GM12878 (cell line): ENCODE results near the gene SLC6A16. TPM values are rescaled to one million over a fixed set of nuclear protein-coding genes. Genes with fewer than 3 reads are reported as not detected.
A peak's percentile ranks its signal among the peaks of the same experiment; 100 is the strongest.

Experiments used
- ATAC-seq: fragments of 200-7000 bp; cut with Tn5 transposase; 3 replicates; pipeline ENCODE4 v1.9.1; 2020; ENCODE audit warnings: mild to moderate bottlenecking, moderate library complexity
- BruUV-seq: library from RNA; stranded (reverse); fragments of 400-500 nt; replicated peaks from 2 replicates; lab custom pipeline; 2021; lab: Mats Ljungman, UMichigan
- CTCF ChIA-PET: fragments of 300-600 bp; sonication (Branson Sonifier 250); formaldehyde crosslinking; extraction: SDS; loops from one replicate; lab custom pipeline; 2021; ENCODE audit warnings: inconsistent platforms; lab: Yijun Ruan, JAX
- POLR2A ChIA-PET: fragments of 350-600 bp; formaldehyde crosslinking; extraction: SDS; loops from one replicate; lab custom pipeline; 2021; ENCODE audit warnings: inconsistent platforms; lab: Charles Lee
- RAD21 ChIA-PET: fragments of 300-600 bp; sonication (Branson Sonifier 250); formaldehyde crosslinking; loops from one replicate; lab custom pipeline; 2023; ENCODE audit warnings: antibody characterized with exemption; ENCODE audit not compliant: unreplicated experiment; lab: Charles Lee
- SMC1A ChIA-PET: fragments of 300-600 bp; sonication (Branson Sonifier 250); formaldehyde crosslinking; loops from one replicate; lab custom pipeline; 2023; ENCODE audit not compliant: unreplicated experiment, uncharacterized antibody; lab: Charles Lee
- DNase-seq: peaks from one replicate; pipeline ENCODE4 v3.0.0-alpha.2; 2011; ENCODE audit warnings: low read depth, low spot score
- FAIRE-seq: peaks from 3 replicates; lab custom pipeline; 2011; peaks lifted over from hg19 to GRCh38; lab: Jason Lieb, UNC
- H2AFZ ChIP-seq: 2 replicates; pipeline ENCODE4 v1.6.0; 2011; ENCODE audit warnings: low read depth, low read length, control low read depth; ENCODE audit not compliant: control insufficient read depth
- H3K27ac ChIP-seq: 2 replicates; pipeline ENCODE4 v1.5.1; 2011; ENCODE audit warnings: control low read depth; ENCODE audit not compliant: control insufficient read depth, insufficient read depth
- H3K27me3 ChIP-seq, 2 experiments: replicated peaks in 1 of 2; 2 replicates each; pipeline versions ENCODE4 v1.6.0 to v1.6.1; 2011; ENCODE audit warnings: low read length in 1 of 2; ENCODE audit not compliant: control insufficient read depth in 2 of 2, insufficient read depth in 2 of 2
- H3K36me3 ChIP-seq, 2 experiments: 2 replicates each; pipeline ENCODE4 v1.5.1; 2011; ENCODE audit warnings: low read length in 1 of 2; ENCODE audit not compliant: control insufficient read depth in 2 of 2, insufficient read depth in 2 of 2
- H3K4me1 ChIP-seq: 2 replicates; pipeline ENCODE4 v1.6.1; 2011; ENCODE audit warnings: mild to moderate bottlenecking, low read length, moderate library complexity, mixed read lengths; ENCODE audit not compliant: control insufficient read depth, insufficient read depth
- H3K4me2 ChIP-seq: 2 replicates; pipeline ENCODE4 v1.6.0; 2011; ENCODE audit warnings: control low read depth; ENCODE audit not compliant: control insufficient read depth, insufficient read depth
- H3K4me3 ChIP-seq: fragments of 200-600 bp; sonication (generic); 2 replicates; pipeline ENCODE4 v1.5.1; 2016
- H3K79me2 ChIP-seq: 2 replicates; pipeline ENCODE4 v1.6.0; 2011; ENCODE audit warnings: low read length; ENCODE audit not compliant: control insufficient read depth, insufficient read depth
- H3K9ac ChIP-seq: 2 replicates; pipeline ENCODE4 v1.8.0; 2011; ENCODE audit warnings: low read length, control low read depth, mixed read lengths; ENCODE audit not compliant: control insufficient read depth, insufficient read depth
- H3K9me3 ChIP-seq: replicated peaks from 3 replicates; pipeline ENCODE4 v1.5.1; 2011; ENCODE audit warnings: mild to moderate bottlenecking, low read length; ENCODE audit not compliant: control insufficient read depth, insufficient read depth
- H4K20me1 ChIP-seq: 2 replicates; pipeline ENCODE4 v1.6.0; 2011; ENCODE audit not compliant: control insufficient read depth, insufficient read depth
- CEBPB ChIP-seq, 2 experiments: fragments of 150-350 bp in 1 of 2; IDR thresholded peaks; 2 replicates each; pipeline ENCODE4 v1.6.1; 2012 to 2014; ENCODE audit warnings: low read depth in 2 of 2, low read length in 2 of 2, borderline replicate concordance in 1 of 2, inconsistent platforms in 1 of 2
- DPF2 ChIP-seq: fragments of 450-650 bp; IDR thresholded peaks from 2 replicates; pipeline ENCODE4 v1.6.1; 2017; ENCODE audit warnings: mild to moderate bottlenecking
- EED ChIP-seq: sonication (generic); IDR thresholded peaks from 2 replicates; pipeline ENCODE4 v1.6.1; 2016; ENCODE audit warnings: antibody characterized with exemption, low read depth
- ETV6 ChIP-seq, 2 experiments: fragments of 450-650 bp in 1 of 2; IDR thresholded peaks in 1 of 2; conservative IDR thresholded peaks in 1 of 2; 2 replicates each; pipeline ENCODE4 v1.6.1; 2014; ENCODE audit warnings: antibody characterized with exemption in 1 of 2, borderline replicate concordance in 1 of 2, low read depth in 1 of 2, mild to moderate bottlenecking in 1 of 2, moderate library complexity in 1 of 2
- EZH2 ChIP-seq: IDR thresholded peaks from 2 replicates; pipeline ENCODE4 v1.6.1; 2012; ENCODE audit warnings: low read depth, mild to moderate bottlenecking, control low read depth, inconsistent platforms, low read length, borderline replicate concordance; ENCODE audit not compliant: control insufficient read depth
- MEF2A ChIP-seq: IDR thresholded peaks from 2 replicates; pipeline ENCODE4 v1.6.1; 2011; ENCODE audit warnings: low read depth, mild to moderate bottlenecking, low read length, moderate library complexity; ENCODE audit not compliant: insufficient read depth
- NRF1 ChIP-seq: conservative IDR thresholded peaks from 2 replicates; pipeline ENCODE4 v1.6.1; 2011; ENCODE audit warnings: mild to moderate bottlenecking, low read depth, low read length, improper control_type of control experiment
- RCOR1 ChIP-seq: conservative IDR thresholded peaks from 2 replicates; pipeline ENCODE4 v1.6.1; 2012; ENCODE audit warnings: low read depth, low read length, improper control_type of control experiment
- RUNX3 ChIP-seq: IDR thresholded peaks from 2 replicates; pipeline ENCODE4 v1.6.1; 2012; ENCODE audit warnings: low read length, inconsistent platforms
- ZNF207 ChIP-seq: fragments of 450-650 bp; IDR thresholded peaks from 2 replicates; pipeline ENCODE4 v1.6.1; 2014; ENCODE audit warnings: antibody characterized with exemption, mild to moderate bottlenecking, borderline replicate concordance
- ZNF24 ChIP-seq: fragments of 450-650 bp; IDR thresholded peaks from 2 replicates; pipeline ENCODE4 v1.6.1; 2017; ENCODE audit warnings: antibody characterized with exemption, mild to moderate bottlenecking
- WGBS: methylation state at CpG from one replicate; pipeline ENCODE4 v1.1.6; 2016; ENCODE audit warnings: low lambda C conversion rate; ENCODE audit not compliant: insufficient replicate concordance, insufficient coverage; ENCODE audit errors: missing lambda C conversion rate; 5-methylcytosine and 5-hydroxymethylcytosine counted together
- in situ Hi-C: fragments of 300-500 bp; cut with MboI; formaldehyde crosslinking; loops from 9 replicates; pipeline ENCODE4 v1.14.3; 2018; ENCODE audit warnings: mixed read lengths
- intact Hi-C: fragments of 100-400 bp; cut with micrococcal nuclease; formaldehyde crosslinking; loops from one replicate; pipeline ENCODE4 v1.14.2; 2022; ENCODE audit not compliant: unreplicated experiment
- polyA plus RNA-seq, 11 experiments: library from polyadenylated mRNA; depleted of rRNA in 4 of 11; unstranded in 6 of 11; stranded (reverse) in 5 of 11; fragments of >200 nt; fragmentation: Nextera tagmentation in 4 of 11; fragmentation: Illumina TruSeq in 1 of 11; extraction: Ambion mirVana in 4 of 11; extraction: Trizol in 1 of 11; gene quantifications; 1 replicate in 1 of 11; 2 replicates in 10 of 11; pipeline versions ENCODE4 v1.2.1 to v1.2.3, GENCODE V29; 2011 to 2016; ENCODE audit warnings: inconsistent platforms in 2 of 11, missing spikeins in 2 of 11, low read depth in 1 of 11
- total RNA-seq, 4 experiments: library from RNA; depleted of rRNA in 3 of 4; stranded (reverse); fragments of >200 nt in 3 of 4; fragmentation: Illumina TruSeq in 1 of 4; extraction: Trizol in 1 of 4; gene quantifications; 2 replicates each; pipeline versions ENCODE4 v1.2.1 to v1.2.3, GENCODE V29; 2013 to 2021
- TF ChIP-seq, protein P1 (sequence below): fragments of 150-350 bp; IDR thresholded peaks from 2 replicates; pipeline ENCODE4 v1.6.1; 2016; ENCODE audit warnings: low read depth, low read length
- TF ChIP-seq, protein P2 (sequence below): fragments of 450-650 bp; IDR thresholded peaks from 2 replicates; pipeline ENCODE4 v1.6.1; 2017; ENCODE audit warnings: low read depth, mild to moderate bottlenecking, moderate library complexity
- TF ChIP-seq, protein P3 (sequence below): fragments of 450-650 bp; IDR thresholded peaks from 2 replicates; pipeline ENCODE4 v1.6.1; 2017; ENCODE audit warnings: mild to moderate bottlenecking, low read depth, inconsistent platforms; ENCODE audit not compliant: poor library complexity, severe bottlenecking

SLC6A16 gene
- total and polyA plus RNA-seq, 10 of the 15 experiments (the other 5 are each of a cell fraction or from before 2014, with no cell fraction given): 0.23 to 3.2 (median 0.54) TPM

DNA sequence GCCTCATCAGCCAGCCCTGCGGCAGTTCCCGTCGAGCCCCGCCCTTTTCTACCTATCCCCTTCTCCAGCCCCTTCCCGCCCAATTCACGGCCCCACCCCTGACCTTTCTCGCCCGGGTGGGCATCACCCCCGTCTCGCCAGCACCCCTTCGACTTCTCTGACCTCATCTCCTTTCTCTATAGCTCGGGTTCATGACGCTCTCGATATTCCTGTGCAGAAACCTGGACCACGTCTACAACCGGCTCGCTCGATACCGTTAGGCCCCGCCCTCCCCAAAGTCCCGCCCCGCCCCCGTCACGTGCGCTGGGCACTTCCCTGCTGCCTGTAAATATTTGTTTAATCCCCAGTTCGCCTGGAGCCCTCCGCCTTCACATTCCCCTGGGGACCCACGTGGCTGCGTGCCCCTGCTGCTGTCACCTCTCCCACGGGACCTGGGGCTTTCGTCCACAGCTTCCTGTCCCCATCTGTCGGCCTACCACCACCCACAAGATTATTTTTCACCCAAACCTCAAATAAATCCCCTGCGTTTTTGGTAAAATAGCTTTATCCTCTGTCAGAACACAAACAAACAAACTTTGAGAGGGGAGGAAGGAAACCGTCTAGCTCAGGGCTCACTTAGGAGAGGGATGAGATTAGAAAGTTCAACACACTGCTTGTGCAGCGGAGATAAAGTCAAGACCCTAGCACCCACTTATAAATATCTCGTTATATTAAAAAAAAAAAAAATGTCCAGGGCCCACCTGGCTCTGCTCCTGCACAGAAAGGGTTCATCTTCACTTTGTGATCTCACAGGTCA lies 15.3 kb upstream of the SLC6A16 start:
- in situ Hi-C loops: no loop called here
- H3K9ac ChIP-seq: no peak overlapping the region
- TF ChIP-seq, protein P1, sequence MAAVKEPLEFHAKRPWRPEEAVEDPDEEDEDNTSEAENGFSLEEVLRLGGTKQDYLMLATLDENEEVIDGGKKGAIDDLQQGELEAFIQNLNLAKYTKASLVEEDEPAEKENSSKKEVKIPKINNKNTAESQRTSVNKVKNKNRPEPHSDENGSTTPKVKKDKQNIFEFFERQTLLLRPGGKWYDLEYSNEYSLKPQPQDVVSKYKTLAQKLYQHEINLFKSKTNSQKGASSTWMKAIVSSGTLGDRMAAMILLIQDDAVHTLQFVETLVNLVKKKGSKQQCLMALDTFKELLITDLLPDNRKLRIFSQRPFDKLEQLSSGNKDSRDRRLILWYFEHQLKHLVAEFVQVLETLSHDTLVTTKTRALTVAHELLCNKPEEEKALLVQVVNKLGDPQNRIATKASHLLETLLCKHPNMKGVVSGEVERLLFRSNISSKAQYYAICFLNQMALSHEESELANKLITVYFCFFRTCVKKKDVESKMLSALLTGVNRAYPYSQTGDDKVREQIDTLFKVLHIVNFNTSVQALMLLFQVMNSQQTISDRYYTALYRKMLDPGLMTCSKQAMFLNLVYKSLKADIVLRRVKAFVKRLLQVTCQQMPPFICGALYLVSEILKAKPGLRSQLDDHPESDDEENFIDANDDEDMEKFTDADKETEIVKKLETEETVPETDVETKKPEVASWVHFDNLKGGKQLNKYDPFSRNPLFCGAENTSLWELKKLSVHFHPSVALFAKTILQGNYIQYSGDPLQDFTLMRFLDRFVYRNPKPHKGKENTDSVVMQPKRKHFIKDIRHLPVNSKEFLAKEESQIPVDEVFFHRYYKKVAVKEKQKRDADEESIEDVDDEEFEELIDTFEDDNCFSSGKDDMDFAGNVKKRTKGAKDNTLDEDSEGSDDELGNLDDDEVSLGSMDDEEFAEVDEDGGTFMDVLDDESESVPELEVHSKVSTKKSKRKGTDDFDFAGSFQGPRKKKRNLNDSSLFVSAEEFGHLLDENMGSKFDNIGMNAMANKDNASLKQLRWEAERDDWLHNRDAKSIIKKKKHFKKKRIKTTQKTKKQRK: no peak
- TF ChIP-seq RUNX3: peak; percentile 98
- TF ChIP-seq ETV6 (conservative IDR thresholded peaks at IDR 0.05 in 1 of 2, IDR thresholded peaks at IDR 0.05 in 1 of 2; ENCODE audit: borderline replicate concordance in 1 of 2, low read depth in 1 of 2): 0 out of 4 replicates have a peak, but pooled peaks of 1 of the 2 experiments have one; percentile 56
- TF ChIP-seq NRF1: no peak
- TF ChIP-seq ZNF24: no peak
- TF ChIP-seq, protein P2, sequence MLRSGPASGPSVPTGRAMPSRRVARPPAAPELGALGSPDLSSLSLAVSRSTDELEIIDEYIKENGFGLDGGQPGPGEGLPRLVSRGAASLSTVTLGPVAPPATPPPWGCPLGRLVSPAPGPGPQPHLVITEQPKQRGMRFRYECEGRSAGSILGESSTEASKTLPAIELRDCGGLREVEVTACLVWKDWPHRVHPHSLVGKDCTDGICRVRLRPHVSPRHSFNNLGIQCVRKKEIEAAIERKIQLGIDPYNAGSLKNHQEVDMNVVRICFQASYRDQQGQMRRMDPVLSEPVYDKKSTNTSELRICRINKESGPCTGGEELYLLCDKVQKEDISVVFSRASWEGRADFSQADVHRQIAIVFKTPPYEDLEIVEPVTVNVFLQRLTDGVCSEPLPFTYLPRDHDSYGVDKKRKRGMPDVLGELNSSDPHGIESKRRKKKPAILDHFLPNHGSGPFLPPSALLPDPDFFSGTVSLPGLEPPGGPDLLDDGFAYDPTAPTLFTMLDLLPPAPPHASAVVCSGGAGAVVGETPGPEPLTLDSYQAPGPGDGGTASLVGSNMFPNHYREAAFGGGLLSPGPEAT: peak; percentile 95
- TF ChIP-seq MEF2A: peak; percentile 76
- TF ChIP-seq, protein P3, sequence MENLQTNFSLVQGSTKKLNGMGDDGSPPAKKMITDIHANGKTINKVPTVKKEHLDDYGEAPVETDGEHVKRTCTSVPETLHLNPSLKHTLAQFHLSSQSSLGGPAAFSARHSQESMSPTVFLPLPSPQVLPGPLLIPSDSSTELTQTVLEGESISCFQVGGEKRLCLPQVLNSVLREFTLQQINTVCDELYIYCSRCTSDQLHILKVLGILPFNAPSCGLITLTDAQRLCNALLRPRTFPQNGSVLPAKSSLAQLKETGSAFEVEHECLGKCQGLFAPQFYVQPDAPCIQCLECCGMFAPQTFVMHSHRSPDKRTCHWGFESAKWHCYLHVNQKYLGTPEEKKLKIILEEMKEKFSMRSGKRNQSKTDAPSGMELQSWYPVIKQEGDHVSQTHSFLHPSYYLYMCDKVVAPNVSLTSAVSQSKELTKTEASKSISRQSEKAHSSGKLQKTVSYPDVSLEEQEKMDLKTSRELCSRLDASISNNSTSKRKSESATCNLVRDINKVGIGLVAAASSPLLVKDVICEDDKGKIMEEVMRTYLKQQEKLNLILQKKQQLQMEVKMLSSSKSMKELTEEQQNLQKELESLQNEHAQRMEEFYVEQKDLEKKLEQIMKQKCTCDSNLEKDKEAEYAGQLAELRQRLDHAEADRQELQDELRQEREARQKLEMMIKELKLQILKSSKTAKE: peak; percentile 93
- no peak for TF ChIP-seq EZH2
- TF ChIP-seq EED: peak; percentile 82
- peak; percentile 91 for TF ChIP-seq DPF2
- TF ChIP-seq ZNF207: no peak; the same call in 1 of the 2 replicates
- TF ChIP-seq RCOR1: 0 out of 2 replicates have a peak, but pooled peaks have one; percentile 84
- no peak for TF ChIP-seq CEBPB (IDR thresholded peaks at IDR 0.05; ENCODE audit: borderline replicate concordance in 1 of 2, low read depth in 2 of 2, low read length in 2 of 2)

More for the DNA sequence above, 15.3 kb upstream of the SLC6A16 start:
- Histone ChIP-seq H2AFZ (no peak overlapping the region), H3K4me2 (peak overlapping the region; percentile 71), H3K9me3 (no peaks in the 10 kb centered on the region), H3K4me1 (peaks cover 27% of the 10 kb centered on the region), H4K20me1 (no peaks in the 10 kb centered on the region), H3K79me2 (peaks cover 32% of the 10 kb centered on the region), H3K4me3 (0 out of 2 replicates have a peak overlapping the region, but pooled peaks have one; percentile 20), H3K27ac (no peak overlapping the region), H3K36me3 (peaks cover 0 to 3% of the 10 kb centered on the region in 2 experiments; a peak in 1 of 4 replicates), H3K27me3 (no peaks in the 10 kb centered on the region)
- no TSS peak for BruUV-seq
- DNase-seq: peak; percentile 93
- ChIA-PET SMC1A (interaction anchor here (0.8 to 3.2 kb wide), 7 partner anchors 8 to 132 kb away, joined by 3 to 13 read pairs (median 3); no protein-coding TSS in a partner anchor), POLR2A (interaction anchor here (0.6 to 3.0 kb wide), 10 partner anchors 8 to 112 kb away, joined by 3 to 44 read pairs (median 5); partner anchors contain the start of gene PIH1D1), CTCF (interaction anchor here (1.0 to 3.0 kb wide), 6 partner anchors 9 to 133 kb away, joined by 3 to 17 read pairs (median 6); partner anchors contain the start of gene FLT3LG), RAD21 (interaction anchor here (0.7 to 2.8 kb wide), 10 partner anchors 9 to 129 kb away, joined by 3 to 15 read pairs (median 5); no protein-coding TSS in a partner anchor)
- ATAC-seq: peak; percentile 80
- intact Hi-C loops: loop anchor here (1.0 kb wide), 1 partner anchor 103 kb away; no protein-coding TSS in a partner anchor
- 4% methylated on average over 29 of the region's 36 CpGs for WGBS
- FAIRE-seq: peak; percentile 23
